ENCODE results near the gene HNRNPC.

GRCh38 chr14:21197418-21198205, 71.6 kb downstream of the HNRNPC start:
- TF ChIP-seq JUND (IDR thresholded peaks at IDR 0.05) (no peak), POLR2AphosphoS5 (IDR thresholded peaks at IDR 0.05; ENCODE audit: low read depth, low read length) (no peak), ZBTB33 (IDR thresholded peaks at IDR 0.05; ENCODE audit: extremely low read depth, insufficient replicate concordance, low read length) (no peak), EZH2phosphoT487 (IDR thresholded peaks at IDR 0.05; ENCODE audit: borderline replicate concordance) (no peak), ATF3 (IDR thresholded peaks at IDR 0.05) (no peak), YY1 (IDR thresholded peaks at IDR 0.05; ENCODE audit: extremely low read depth, insufficient replicate concordance, low read depth, low read length) (no peak), POLR2A (IDR thresholded peaks at IDR 0.05; ENCODE audit: borderline replicate concordance, extremely low read depth, insufficient read depth, insufficient read length) (no peak), MAX (IDR thresholded peaks at IDR 0.05) (no peak), CTCF (IDR thresholded peaks at IDR 0.05 in 2 of 3, conservative IDR thresholded peaks at IDR 0.05 in 1 of 3; ENCODE audit: borderline replicate concordance in 1 of 3, insufficient read depth in 1 of 3, low read depth in 2 of 3, low read length in 2 of 3) (no peak)

Measured in HCT116 (cell line).